GM23338 (cell line): ENCODE measurements around the gene PARD3. TPM values are rescaled to one million over a fixed set of nuclear protein-coding genes. Genes with fewer than 3 reads are reported as not detected.

Source experiments
- ATAC-seq: fragments of 200-7000 bp; cut with Tn5 transposase; 3 replicates; pipeline ENCODE4 v1.9.1; 2020
- DNase-seq: peaks from one replicate; pipeline ENCODE4 v3.0.0-alpha.2; 2015; ENCODE audit warnings: low spot score
- H2AFZ ChIP-seq: fragments of 200-600 bp; sonication (generic); 2 replicates; pipeline ENCODE4 v1.8.0; 2016; ENCODE audit warnings: antibody characterized with exemption, mild to moderate bottlenecking, moderate library complexity
- H3F3A ChIP-seq: fragments of 200-600 bp; sonication (generic); replicated peaks from 2 replicates; pipeline ENCODE4 v1.8.0; 2017; ENCODE audit warnings: antibody characterized with exemption, mixed run types, low read depth
- H3K27ac ChIP-seq: fragments of 200-600 bp; sonication (generic); 2 replicates; pipeline ENCODE4 v1.6.1; 2016; ENCODE audit warnings: low read depth
- H3K27me3 ChIP-seq: fragments of 200-600 bp; sonication (generic); 2 replicates; pipeline ENCODE4 v1.8.0; 2016; ENCODE audit warnings: mild to moderate bottlenecking, mixed run types, moderate library complexity; ENCODE audit not compliant: insufficient read depth
- H3K36me3 ChIP-seq: fragments of 200-600 bp; sonication (generic); 2 replicates; pipeline ENCODE4 v1.8.0; 2016; ENCODE audit warnings: mild to moderate bottlenecking; ENCODE audit not compliant: insufficient read depth
- H3K4me1 ChIP-seq: fragments of 200-600 bp; sonication (generic); 2 replicates; pipeline ENCODE4 v1.8.0; 2016; ENCODE audit warnings: mild to moderate bottlenecking, moderate library complexity; ENCODE audit not compliant: insufficient read depth
- H3K4me2 ChIP-seq: fragments of 200-600 bp; sonication (generic); 2 replicates; pipeline ENCODE4 v1.7.1; 2017; ENCODE audit warnings: mixed run types
- H3K4me3 ChIP-seq: fragments of 200-600 bp; sonication (generic); 2 replicates; pipeline ENCODE4 v1.6.1; 2016; ENCODE audit warnings: mixed run types
- H3K79me2 ChIP-seq: fragments of 200-600 bp; sonication (generic); replicated peaks from 2 replicates; pipeline ENCODE4 v1.8.0; 2017; ENCODE audit warnings: mild to moderate bottlenecking; ENCODE audit not compliant: insufficient read depth
- H3K9me2 ChIP-seq: fragments of 200-600 bp; sonication (generic); 2 replicates; pipeline ENCODE4 v1.8.0; 2017; ENCODE audit not compliant: insufficient read depth
- H4K20me1 ChIP-seq: fragments of 200-600 bp; sonication (generic); replicated peaks from 2 replicates; pipeline ENCODE4 v1.8.0; 2017; ENCODE audit warnings: mild to moderate bottlenecking; ENCODE audit not compliant: insufficient read depth
- H3K27ac Mint-ChIP-seq: 2 replicates; pipeline ENCODE4 v1.8.0; 2020; ENCODE audit warnings: inconsistent platforms, mild to moderate bottlenecking, moderate library complexity, mixed read lengths
- H3K27me3 Mint-ChIP-seq: 3 replicates; pipeline ENCODE4 v1.8.0; 2022; ENCODE audit warnings: low read depth, mild to moderate bottlenecking, moderate library complexity, mixed read lengths, inconsistent platforms; ENCODE audit not compliant: insufficient read depth, poor library complexity
- H3K36me3 Mint-ChIP-seq: 3 replicates; pipeline ENCODE4 v1.8.0; 2021; ENCODE audit warnings: low read depth, mild to moderate bottlenecking, inconsistent platforms, moderate library complexity, mixed read lengths
- H3K4me1 Mint-ChIP-seq: 3 replicates; pipeline ENCODE4 v1.8.0; 2020; ENCODE audit warnings: mild to moderate bottlenecking, inconsistent platforms, mixed read lengths
- H3K4me3 Mint-ChIP-seq: 3 replicates; pipeline ENCODE4 v1.8.0; 2021; ENCODE audit warnings: moderate library complexity, mild to moderate bottlenecking, inconsistent platforms, mixed read lengths
- H3K9me3 Mint-ChIP-seq: 3 replicates; pipeline ENCODE4 v1.8.0; 2020; ENCODE audit warnings: moderate library complexity, mild to moderate bottlenecking, inconsistent platforms, mixed read lengths
- CTCF ChIP-seq, 2 experiments: fragments of 200-600 bp in 1 of 2; sonication (generic) in 1 of 2; conservative IDR thresholded peaks; 2 replicates each; pipeline versions ENCODE4 v1.5.1 to v1.6.1; 2016 to 2017; ENCODE audit warnings: antibody characterized with exemption in 2 of 2, low read depth in 2 of 2, mild to moderate bottlenecking in 2 of 2, moderate library complexity in 1 of 2
- EZH2 ChIP-seq: fragments of 200-600 bp; sonication (generic); IDR thresholded peaks from one replicate; pipeline ENCODE4 v1.8.0; 2017; ENCODE audit warnings: antibody characterized with exemption, mild to moderate bottlenecking, low read depth; ENCODE audit not compliant: unreplicated experiment
- EZH2phosphoT487 ChIP-seq: fragments of 200-600 bp; sonication (generic); IDR thresholded peaks from one replicate; pipeline ENCODE4 v1.8.1; 2018; ENCODE audit warnings: antibody characterized with exemption; ENCODE audit not compliant: unreplicated experiment
- JUNB ChIP-seq: IDR thresholded peaks from one replicate; pipeline ENCODE4 v1.6.1; 2016; ENCODE audit warnings: antibody characterized with exemption; ENCODE audit not compliant: unreplicated experiment
- NANOG ChIP-seq: IDR thresholded peaks from 2 replicates; pipeline ENCODE4 v1.6.1; 2016; ENCODE audit warnings: antibody characterized with exemption, borderline replicate concordance
- POLR2AphosphoS5 ChIP-seq: IDR thresholded peaks from 2 replicates; pipeline ENCODE4 v1.6.1; 2016; ENCODE audit warnings: antibody characterized with exemption, low read depth
- REST ChIP-seq: IDR thresholded peaks from one replicate; pipeline ENCODE4 v1.6.1; 2018; ENCODE audit warnings: antibody characterized with exemption; ENCODE audit not compliant: unreplicated experiment
- ZNF114 ChIP-seq: fragments of 250-450 bp; sonication (Bioruptor Pico); IDR thresholded peaks from 2 replicates; pipeline ENCODE4 v1.5.0; 2020; ENCODE audit warnings: mild to moderate bottlenecking, moderate library complexity
- ZNF331 ChIP-seq: fragments of 250-450 bp; sonication (Bioruptor Pico); IDR thresholded peaks from 2 replicates; pipeline ENCODE4 v1.5.0; 2020; ENCODE audit warnings: low read depth, mild to moderate bottlenecking, moderate library complexity
- polyA plus RNA-seq: library from polyadenylated mRNA; unstranded; fragments of >200 nt; fragmentation: Nextera tagmentation; extraction: Ambion mirVana; gene quantifications from 2 replicates; pipeline ENCODE4 v1.2.1, GENCODE V29; 2016
- total RNA-seq: library from RNA; depleted of rRNA; stranded (reverse); fragments of >200 nt; shearing (Covaris generic); gene quantifications from 2 replicates; pipeline ENCODE4 v1.2.3, GENCODE V29; 2014

PARD3 gene
- total and polyA plus RNA-seq, 2 experiments from 2014 or later: 30.2 to 51.4 TPM

GRCh38 chr10:34465678-34466077 lies 349.4 kb downstream of the PARD3 start:
- no peaks in the 10 kb centered on the region for H3K9me3 Mint-ChIP-seq
- H3K27ac Mint-ChIP-seq: no peak overlapping the region

More at GRCh38 chr10:34465678-34466077, 349.4 kb downstream of the PARD3 start:
- Mint-ChIP-seq H3K4me3 (no peak overlapping the region), H3K36me3 (no peaks in the 10 kb centered on the region), H3K27me3 (peaks cover 2% of the 10 kb centered on the region), H3K4me1 (no peaks in the 10 kb centered on the region; the same call in 2 of the 3 replicates)
- H3K4me2 ChIP-seq: no peak overlapping the region
- no peak overlapping the region for H3K4me3 ChIP-seq
- TF ChIP-seq EZH2phosphoT487 (no peak), EZH2 (no peak), ZNF331 (CRISPR knock-in tag) (no peak), ZNF114 (no peak), JUNB (no peak), CTCF (conservative IDR thresholded peaks at IDR 0.05; ENCODE audit: low read depth in 2 of 2) (no peak), NANOG (no peak), REST (no peak), POLR2AphosphoS5 (no peak)
- DNase-seq: no peak
- H3K79me2 ChIP-seq: 0 out of 2 replicates have a peak, but pooled peaks cover 4% of the 10 kb centered on the region
- no peak overlapping the region for H2AFZ ChIP-seq
- no peaks in the 10 kb centered on the region for H3F3A ChIP-seq
- H4K20me1 ChIP-seq: no peaks in the 10 kb centered on the region
- H3K36me3 ChIP-seq: no peaks in the 10 kb centered on the region
- H3K27ac ChIP-seq: no peak overlapping the region
- H3K9me2 ChIP-seq: no peaks in the 10 kb centered on the region
- H3K27me3 ChIP-seq: no peaks in the 10 kb centered on the region
- no peaks in the 10 kb centered on the region for H3K4me1 ChIP-seq
- no peak for ATAC-seq
